LNCAP (cell line): ENCODE measurements around the gene ID2.

Source experiments
- TF ChIP-seq, protein P1 (sequence below): fragments of 450-650 bp; IDR thresholded peaks from 2 replicates; pipeline ENCODE4 v1.5.1; 2017; ENCODE audit warnings: mild to moderate bottlenecking

ID2 gene

DNA sequence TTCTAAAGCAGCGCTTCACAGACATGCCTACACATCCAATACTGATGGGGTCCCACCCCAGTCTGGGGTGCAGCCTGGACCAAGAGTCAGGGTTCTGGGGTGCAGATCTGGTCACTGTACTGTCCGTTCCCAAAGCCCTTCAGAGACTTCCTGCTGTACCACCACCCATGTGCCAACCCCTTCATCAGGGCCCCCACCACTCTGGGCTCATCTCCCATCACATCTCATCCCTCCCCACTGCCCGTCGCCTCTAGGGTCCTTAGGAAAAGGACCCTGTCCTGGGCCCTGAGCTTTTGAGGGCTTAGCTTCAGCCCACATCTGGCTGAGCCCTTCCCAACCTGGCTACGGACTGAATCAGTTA, 37.9 kb upstream of the ID2 start:
- TF ChIP-seq, protein P1, sequence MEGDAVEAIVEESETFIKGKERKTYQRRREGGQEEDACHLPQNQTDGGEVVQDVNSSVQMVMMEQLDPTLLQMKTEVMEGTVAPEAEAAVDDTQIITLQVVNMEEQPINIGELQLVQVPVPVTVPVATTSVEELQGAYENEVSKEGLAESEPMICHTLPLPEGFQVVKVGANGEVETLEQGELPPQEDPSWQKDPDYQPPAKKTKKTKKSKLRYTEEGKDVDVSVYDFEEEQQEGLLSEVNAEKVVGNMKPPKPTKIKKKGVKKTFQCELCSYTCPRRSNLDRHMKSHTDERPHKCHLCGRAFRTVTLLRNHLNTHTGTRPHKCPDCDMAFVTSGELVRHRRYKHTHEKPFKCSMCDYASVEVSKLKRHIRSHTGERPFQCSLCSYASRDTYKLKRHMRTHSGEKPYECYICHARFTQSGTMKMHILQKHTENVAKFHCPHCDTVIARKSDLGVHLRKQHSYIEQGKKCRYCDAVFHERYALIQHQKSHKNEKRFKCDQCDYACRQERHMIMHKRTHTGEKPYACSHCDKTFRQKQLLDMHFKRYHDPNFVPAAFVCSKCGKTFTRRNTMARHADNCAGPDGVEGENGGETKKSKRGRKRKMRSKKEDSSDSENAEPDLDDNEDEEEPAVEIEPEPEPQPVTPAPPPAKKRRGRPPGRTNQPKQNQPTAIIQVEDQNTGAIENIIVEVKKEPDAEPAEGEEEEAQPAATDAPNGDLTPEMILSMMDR = no peak

DNA sequence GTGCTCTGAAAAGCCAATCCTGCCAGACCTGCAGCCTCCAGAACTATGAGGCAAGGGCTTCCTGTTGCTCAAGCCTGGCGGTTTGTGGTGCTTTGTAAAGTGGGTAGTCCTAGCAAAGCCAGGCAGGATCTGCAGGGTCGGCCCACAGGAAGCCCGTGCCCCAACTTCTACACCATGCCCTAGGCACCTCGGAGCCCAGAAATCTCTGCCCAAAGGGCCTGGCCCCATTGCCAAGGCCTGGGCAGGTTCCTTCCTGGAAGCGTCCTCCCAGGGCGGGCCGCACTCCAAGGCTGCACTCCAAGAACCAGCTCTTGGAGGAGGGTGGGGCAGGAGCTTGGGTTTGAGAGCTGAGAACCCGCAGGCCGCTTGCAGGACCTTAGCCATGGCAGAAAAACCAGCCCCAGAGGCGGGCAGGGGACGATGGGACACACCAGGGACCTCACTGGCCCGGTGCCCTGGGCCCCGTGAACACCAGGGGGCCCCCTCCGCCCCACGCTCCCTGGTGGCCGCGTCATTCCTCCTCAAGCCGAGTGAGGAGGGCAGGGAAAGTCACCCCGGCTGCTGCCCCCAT, 37.2 kb upstream of the ID2 start:
- TF ChIP-seq, protein P1 = no peak

DNA sequence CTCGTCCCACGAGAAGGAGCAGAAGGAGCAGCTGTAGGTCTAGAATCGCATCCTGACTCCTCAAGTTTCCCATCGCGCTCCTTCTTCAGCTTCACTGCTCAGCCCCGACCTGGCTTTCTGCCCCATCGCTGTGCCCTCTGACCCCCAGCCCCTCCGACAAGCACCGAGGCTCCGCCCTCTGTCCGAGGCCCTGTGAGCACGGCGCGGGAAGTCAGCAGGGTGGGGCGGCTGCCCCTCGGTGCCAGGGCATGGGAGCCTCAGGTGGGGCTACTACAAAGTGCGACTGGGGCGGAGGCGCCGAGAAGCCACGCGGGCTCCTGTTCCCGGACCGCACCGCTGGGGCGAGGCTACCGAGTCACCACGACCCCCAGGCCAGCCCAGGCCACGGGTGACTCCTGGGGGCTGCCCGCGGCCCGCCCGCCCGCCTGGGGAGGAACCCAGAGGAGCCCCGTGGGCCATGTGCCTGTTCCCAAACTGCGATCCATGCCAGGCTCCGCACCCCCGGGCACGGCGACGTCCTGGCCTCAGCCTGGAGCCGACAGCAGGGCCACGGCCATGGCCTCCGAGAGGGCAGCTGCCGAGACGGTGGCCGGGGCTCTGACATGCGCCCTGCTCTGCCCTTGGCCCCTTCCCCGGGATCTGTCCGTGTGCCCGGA, 36.6 kb upstream of the ID2 start:
- TF ChIP-seq, protein P1 = no peak

DNA sequence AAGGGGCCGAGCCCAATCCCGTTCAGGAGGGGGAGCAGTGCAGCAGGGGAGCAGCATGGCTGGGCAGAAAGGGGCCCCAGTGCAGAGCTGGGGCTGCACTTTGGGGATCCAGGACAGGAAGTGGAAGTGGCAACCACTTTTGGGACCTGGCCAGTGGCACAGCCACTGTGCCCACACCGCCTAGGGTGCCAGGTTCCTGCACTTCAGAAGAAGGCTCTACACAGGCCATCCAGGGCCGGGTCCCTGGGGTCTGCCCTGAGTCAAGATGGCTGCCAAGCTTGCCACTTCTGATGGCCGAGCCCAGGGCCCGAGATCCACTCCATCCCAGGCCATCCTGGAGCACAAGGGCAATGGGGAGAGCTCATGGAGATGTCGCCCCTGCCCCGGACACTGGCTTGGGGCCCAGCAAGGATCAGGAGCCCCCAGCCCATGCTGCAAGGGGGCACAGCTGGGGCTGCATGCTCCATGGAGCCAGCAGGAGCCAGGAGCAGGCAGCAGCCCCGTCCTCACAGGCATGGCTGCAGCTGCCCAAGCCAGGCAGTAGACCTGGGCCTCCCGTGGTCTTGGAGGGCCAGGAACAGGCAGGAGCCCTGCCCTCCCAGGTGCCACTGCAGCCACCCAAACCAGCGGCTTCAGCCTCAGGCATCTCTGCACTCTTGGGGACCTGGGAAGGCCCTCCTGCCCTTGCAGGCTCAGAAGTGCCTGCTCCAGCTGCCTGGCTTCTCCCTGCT, 35.0 kb upstream of the ID2 start:
- TF ChIP-seq, protein P1 = no peak

DNA sequence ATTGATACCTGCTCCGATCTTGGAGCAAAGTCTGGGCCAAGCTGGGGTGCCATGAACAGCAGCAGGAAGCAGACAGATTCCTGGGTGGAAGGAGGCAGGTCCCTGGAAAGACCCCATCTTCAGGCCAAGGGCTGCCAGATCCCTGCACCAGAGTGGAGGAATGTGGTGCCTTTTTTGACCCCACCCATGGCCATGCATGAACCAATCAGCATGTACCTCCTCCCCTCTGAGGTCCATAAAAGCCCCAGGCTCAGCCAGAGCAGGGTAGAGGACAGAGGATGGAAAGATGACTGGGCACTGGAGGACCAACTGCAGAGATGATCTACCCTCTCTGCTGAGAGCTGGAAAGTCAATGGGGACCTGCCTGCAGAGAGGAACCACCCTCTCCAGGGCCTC, 34.4 kb upstream of the ID2 start:
- TF ChIP-seq, protein P1 = no peak

DNA sequence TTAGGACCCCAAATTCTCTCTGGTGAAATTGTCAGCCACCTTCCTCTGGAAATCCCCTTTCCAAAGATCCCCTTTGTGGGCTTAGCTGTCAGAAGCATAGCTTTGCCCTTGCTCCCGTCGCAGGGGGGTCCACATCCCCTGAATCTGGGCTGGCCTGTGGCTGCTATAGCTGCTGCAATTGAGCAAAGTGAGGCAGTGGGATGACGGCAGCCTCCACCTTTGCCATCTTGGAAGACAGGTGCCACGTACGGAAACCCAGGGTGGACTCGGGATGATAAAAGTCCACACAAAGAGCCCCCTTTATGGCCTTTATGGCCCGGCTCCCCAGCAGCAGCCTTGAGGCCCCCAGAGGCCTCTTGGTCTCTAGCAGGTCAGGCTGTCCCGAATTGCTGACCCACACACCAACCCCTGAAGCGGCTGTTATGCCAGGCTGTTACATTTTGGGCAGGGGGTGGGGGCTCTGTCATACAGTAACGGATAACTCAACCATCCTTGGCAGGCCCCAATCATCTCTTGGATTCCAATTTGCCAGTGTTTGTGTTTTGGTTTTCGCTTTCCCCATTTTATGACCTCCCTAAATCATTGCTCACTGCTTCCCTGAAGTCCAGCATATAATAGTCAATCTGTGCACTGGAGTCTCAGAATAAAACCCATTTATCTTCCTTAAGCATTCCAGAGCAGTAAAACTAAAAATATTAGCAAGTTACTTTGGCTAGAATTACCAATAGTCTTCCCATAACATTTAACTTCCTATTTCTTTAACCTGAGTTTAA, 33.2 kb upstream of the ID2 start:
- TF ChIP-seq, protein P1 = no peak

DNA sequence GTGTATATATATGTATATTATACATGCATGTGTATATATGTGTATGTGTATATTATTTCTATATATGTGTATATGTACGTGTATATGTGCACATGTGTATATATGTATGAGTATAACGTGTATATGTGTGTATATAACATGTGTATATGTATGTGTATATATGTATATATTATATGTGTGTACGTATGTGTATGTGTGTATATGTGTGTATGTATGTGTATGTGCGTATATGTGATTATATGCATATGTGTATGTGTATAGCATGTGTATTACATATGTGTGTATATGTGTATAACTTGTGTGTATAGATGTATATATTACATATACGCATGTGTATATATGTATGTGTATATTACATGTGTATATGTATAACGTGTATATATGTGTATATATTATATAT, 32.1 kb upstream of the ID2 start:
- TF ChIP-seq, protein P1 = no peak
